A549 treated with CpdA at 1 μM for 4 hours (cell line): ENCODE data around the gene TMEM120B. TPM values are rescaled to one million over a fixed set of nuclear protein-coding genes. Genes with fewer than 3 reads are reported as not detected.

Source experiments
- total RNA-seq: library from RNA; stranded (reverse); fragments of 200-300 nt; extraction: Qiagen RNA extraction; gene quantifications from 5 replicates; pipeline ENCODE4 v1.2.3, GENCODE V29; 2022; ENCODE audit warnings: low read depth

TMEM120B gene
- 9.5 to 11.9 TPM (median 11.3 TPM) in 5 replicates for total RNA-seq

DNA sequence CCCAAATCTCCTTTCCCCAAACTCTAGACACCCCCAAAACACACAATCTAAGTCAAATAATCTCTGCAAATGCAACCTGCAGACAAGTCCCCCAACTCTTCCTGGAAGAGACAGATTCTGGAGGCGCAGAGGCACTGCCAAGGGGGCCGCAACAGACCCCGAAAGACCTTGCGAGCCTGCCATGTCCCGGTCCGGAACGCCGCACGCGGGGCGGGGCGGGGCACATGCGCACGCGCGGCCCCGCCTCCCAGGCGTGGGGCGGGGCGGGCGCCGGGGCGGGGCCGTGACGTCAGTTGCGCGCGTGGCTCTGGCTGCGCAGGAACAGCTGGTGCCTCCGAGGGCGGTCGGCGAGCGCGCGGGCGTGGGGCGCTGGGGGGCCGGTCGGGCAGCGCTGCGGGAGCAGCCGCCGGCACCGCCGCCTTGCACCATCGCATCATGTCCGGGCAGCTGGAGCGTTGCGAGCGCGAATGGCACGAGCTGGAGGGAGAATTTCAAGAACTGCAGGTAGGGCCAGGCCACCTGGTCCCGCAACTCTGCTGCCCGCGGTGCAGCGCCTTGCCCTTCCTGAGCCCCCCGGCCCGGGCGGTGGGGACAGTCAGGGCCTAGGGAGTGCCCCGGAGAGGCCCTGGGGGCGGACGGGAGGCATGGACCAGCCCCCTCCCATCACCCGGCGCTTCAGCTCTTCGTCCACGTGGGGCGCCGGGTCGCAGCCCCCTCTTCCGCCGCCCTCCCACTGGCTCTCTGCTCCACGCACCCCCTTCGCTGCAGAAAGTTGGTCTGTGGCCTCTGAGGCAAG, at the start of gene TMEM120B:
Gene TMEM120B, plus strand, starts transcription at position 292 of the 796 bp plus-strand sequence. Its CDS starts 144 bp downstream, at position 436.

GRCh38 chr12:121669521-121669900, 43.0 kb upstream of the TMEM120B start, which contains the start of gene MORN3:
Gene MORN3 (minus strand): TSS chr12:121669654. CDS start chr12:121669483, 171 bp downstream.

GRCh38 chr12:121793440-121793837, 80.9 kb downstream of the TMEM120B start, which contains the start of gene RHOF:
Gene RHOF (minus strand): TSS chr12:121793688. CDS start chr12:121793633, 55 bp downstream.

GRCh38 chr12:121803861-121804416, 91.4 kb downstream of the TMEM120B start, which contains the start of gene SETD1B:
Gene SETD1B (plus strand): TSS chr12:121804009. CDS start chr12:121804738, 729 bp downstream.

Other genes with a start within 250 kb of the TMEM120B start
- 19.2 to 23.5 TPM (median 22.8 TPM) in 5 replicates for gene KDM2B, start 131.7 kb upstream of the TMEM120B start, total RNA-seq
- 23.7 to 46.6 TPM (median 44.9 TPM) in 5 replicates for gene ORAI1, start 86.2 kb upstream of the TMEM120B start, total RNA-seq
- 0.07 to 0.39 TPM (median 0.17 TPM) in 4 of 5 replicates, not detected in the other for gene MORN3, start 43.1 kb upstream of the TMEM120B start, total RNA-seq
- gene RHOF, start 80.9 kb downstream of the TMEM120B start, total RNA-seq = 150 to 205 TPM (median 184 TPM) in 5 replicates
- 12.2 to 16.7 TPM (median 14.5 TPM) in 5 replicates for gene SETD1B, start 91.3 kb downstream of the TMEM120B start, total RNA-seq
- gene HPD, start 146.1 kb downstream of the TMEM120B start, total RNA-seq = 1.3 to 1.6 TPM (median 1.5 TPM) in 5 replicates
- 111 to 172 TPM (median 127 TPM) in 5 replicates for gene PSMD9, start 176.0 kb downstream of the TMEM120B start, total RNA-seq
- gene CFAP251, start 205.8 kb downstream of the TMEM120B start, total RNA-seq = 0.86 to 1.7 TPM (median 1.4 TPM) in 5 replicates